ENCODE data around the gene COL19A1. TPM values are rescaled to one million over a fixed set of nuclear protein-coding genes. Genes with fewer than 3 reads are reported as not detected.

COL19A1 gene
- total and polyA plus RNA-seq, 9 donors = 0.20 to 0.23 TPM; not detected in 7

DNA sequence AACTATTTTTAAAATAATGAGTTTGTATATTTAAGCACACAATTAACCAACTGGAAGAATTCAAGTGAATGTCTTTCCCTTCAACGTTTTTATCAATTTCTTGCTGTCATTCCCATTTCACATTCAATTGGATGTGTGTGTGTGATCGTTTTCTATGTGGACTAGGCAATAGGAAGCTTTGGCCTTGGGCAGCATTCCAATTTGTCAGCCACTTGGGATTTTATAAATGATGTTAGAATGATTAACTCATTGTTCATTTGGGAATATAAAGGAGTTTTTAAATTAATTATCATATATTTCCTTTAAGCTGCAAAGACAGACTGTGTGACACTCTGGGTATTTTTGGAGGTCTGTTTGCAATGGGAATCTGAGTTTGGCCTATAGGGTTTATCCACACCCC, 274.1 kb downstream of the COL19A1 start:
- Histone ChIP-seq H3K27ac (no peak overlapping the region), H3K4me3 (no peak overlapping the region), H3K27me3 (no peaks in the 10 kb centered on the region), H3K9me3 (no peaks in the 10 kb centered on the region), H3K4me1 (ENCODE audit: insufficient read depth) (no peaks in the 10 kb centered on the region), H3K36me3 (no peaks in the 10 kb centered on the region)
- no peak for DNase-seq
- intact Hi-C loops (cut with DNase I) = no loop called here
- TF ChIP-seq POLR2A (IDR thresholded peaks at IDR 0.05) (no peak), EP300 (IDR thresholded peaks at IDR 0.05) (no peak)
- TF ChIP-seq, protein P1, sequence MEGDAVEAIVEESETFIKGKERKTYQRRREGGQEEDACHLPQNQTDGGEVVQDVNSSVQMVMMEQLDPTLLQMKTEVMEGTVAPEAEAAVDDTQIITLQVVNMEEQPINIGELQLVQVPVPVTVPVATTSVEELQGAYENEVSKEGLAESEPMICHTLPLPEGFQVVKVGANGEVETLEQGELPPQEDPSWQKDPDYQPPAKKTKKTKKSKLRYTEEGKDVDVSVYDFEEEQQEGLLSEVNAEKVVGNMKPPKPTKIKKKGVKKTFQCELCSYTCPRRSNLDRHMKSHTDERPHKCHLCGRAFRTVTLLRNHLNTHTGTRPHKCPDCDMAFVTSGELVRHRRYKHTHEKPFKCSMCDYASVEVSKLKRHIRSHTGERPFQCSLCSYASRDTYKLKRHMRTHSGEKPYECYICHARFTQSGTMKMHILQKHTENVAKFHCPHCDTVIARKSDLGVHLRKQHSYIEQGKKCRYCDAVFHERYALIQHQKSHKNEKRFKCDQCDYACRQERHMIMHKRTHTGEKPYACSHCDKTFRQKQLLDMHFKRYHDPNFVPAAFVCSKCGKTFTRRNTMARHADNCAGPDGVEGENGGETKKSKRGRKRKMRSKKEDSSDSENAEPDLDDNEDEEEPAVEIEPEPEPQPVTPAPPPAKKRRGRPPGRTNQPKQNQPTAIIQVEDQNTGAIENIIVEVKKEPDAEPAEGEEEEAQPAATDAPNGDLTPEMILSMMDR (IDR thresholded peaks at IDR 0.05) = no peak
- WGBS, 3 donors = 3 to 12% (median 3%) methylated on average over 2 of the region's 2 CpGs

DNA sequence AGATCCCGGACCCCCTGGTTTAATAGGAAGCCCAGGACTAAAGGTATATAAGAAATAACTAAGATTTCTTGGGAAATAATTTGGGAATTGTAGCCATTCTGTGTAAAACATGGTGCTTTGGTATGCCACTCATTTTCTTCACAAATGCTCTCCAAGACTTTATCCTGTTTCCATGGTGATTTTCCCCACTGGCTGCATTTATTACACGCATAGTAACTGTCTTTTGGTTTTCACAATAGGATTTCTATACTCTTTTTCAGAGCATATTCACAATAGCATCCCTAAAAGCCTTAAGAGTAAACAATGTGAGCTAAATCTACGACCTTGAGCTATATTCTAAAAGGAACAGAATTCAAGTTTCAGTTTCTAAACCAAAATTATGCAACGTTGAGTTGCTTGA, 275.7 kb downstream of the COL19A1 start:
- H3K4me1 ChIP-seq (ENCODE audit: insufficient read depth) = no peaks in the 10 kb centered on the region
- no peaks in the 10 kb centered on the region for H3K27me3 ChIP-seq
- no peak overlapping the region for H3K27ac ChIP-seq
- DNase-seq = no peak
- TF ChIP-seq, protein P1 (IDR thresholded peaks at IDR 0.05) = no peak
- no peak for TF ChIP-seq EP300 (IDR thresholded peaks at IDR 0.05)
- TF ChIP-seq POLR2A (IDR thresholded peaks at IDR 0.05) = no peak
- no peak overlapping the region for H3K4me3 ChIP-seq
- intact Hi-C loops (cut with DNase I) = no loop called here
- no peaks in the 10 kb centered on the region for H3K9me3 ChIP-seq
- no peaks in the 10 kb centered on the region for H3K36me3 ChIP-seq
- 54 to 75% (median 63%) methylated on average over 4 of the region's 4 CpGs for WGBS, 3 donors

DNA sequence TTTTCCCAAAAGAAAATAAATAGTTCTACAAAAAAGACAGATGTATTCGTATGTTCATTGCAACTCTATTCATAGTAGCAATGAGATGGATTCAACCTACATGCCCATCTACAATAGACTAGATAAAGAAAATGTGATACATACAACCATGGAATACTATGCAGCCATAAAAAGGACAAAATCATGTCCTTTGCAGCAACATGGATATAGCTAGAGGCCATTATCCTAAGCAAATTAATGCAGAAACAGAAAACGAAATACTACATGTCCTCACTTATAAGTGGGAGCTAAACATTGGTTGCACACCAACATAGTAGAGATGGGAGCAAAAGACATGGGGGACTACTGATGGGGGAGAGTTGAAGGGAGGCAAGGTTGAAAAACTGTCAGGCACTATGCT, 278.8 kb downstream of the COL19A1 start:
- Histone ChIP-seq H3K27me3 (no peaks in the 10 kb centered on the region), H3K4me3 (no peak overlapping the region), H3K4me1 (ENCODE audit: insufficient read depth) (no peaks in the 10 kb centered on the region), H3K36me3 (no peaks in the 10 kb centered on the region), H3K9me3 (no peaks in the 10 kb centered on the region), H3K27ac (no peak overlapping the region)
- DNase-seq = no peak
- TF ChIP-seq EP300 (IDR thresholded peaks at IDR 0.05) (no peak), POLR2A (IDR thresholded peaks at IDR 0.05) (no peak)
- TF ChIP-seq, protein P1 (IDR thresholded peaks at IDR 0.05) = no peak
- 60 to 73% (median 73%) methylated on average over 2 of the region's 2 CpGs for WGBS, 3 donors
- intact Hi-C loops (cut with DNase I) = no loop called here

DNA sequence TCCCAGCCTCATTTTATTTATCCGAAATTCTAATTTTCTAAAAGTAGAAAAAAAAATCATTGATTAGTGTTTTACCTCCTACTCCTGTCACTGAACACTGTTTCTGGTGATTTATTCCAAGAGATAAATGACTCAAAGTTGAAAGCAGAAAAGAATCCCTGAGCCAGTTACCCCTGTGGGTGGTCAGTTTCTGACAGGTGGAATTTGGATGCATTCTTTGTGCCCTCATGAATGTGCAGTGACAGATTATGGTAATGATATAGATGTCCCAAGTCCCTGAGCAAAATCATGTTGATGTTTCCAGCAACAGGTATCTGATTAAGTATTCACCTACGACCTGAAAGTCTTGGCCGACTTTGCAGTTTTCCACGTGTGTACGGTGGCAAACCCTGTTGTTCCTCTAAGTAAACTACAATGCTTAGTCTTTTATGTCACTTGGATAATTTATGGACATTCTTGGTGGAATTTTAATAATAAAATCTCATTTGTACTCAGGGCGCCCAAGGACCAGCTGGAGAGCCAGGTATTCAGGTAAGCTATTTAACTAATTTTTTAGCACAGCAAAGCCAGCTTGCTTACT, 282.9 kb downstream of the COL19A1 start:
- TF ChIP-seq POLR2A (IDR thresholded peaks at IDR 0.05) (no peak), EP300 (IDR thresholded peaks at IDR 0.05) (no peak)
- TF ChIP-seq, protein P1 (IDR thresholded peaks at IDR 0.05) = no peak
- Histone ChIP-seq H3K36me3 (no peaks in the 10 kb centered on the region), H3K27ac (no peak overlapping the region), H3K4me3 (no peak overlapping the region), H3K27me3 (no peaks in the 10 kb centered on the region), H3K9me3 (no peaks in the 10 kb centered on the region), H3K4me1 (ENCODE audit: insufficient read depth) (no peaks in the 10 kb centered on the region)
- no peak for DNase-seq
- intact Hi-C loops (cut with DNase I) = no loop called here
- WGBS, 3 donors = 81 to 85% (median 84%) methylated on average over 6 of the region's 6 CpGs

All from ovary (tissue), 9 donors.